ENCODE measurements around the gene PTPRM.

Gene PTPRM

GRCh38 chr18:8450898-8451665 lies 884.0 kb downstream of the PTPRM start:
- no peak for DNase-seq (ENCODE audit: insufficient read length, low spot score)
- no peak for FAIRE-seq
- TF ChIP-seq POLR2A (IDR thresholded peaks at IDR 0.05; ENCODE audit: low read depth, low read length) = no peak

- no peak for DNase-seq (ENCODE audit: insufficient read length, low spot score)
- no peak for FAIRE-seq
- no peak for TF ChIP-seq POLR2A (IDR thresholded peaks at IDR 0.05; ENCODE audit: low read depth, low read length)
These were observed 886.4 kb downstream of the PTPRM start for GRCh38 chr18:8453528-8453927.

GRCh38 chr18:8454136-8454535 lies 887.0 kb downstream of the PTPRM start:
- no peak for FAIRE-seq
- no peak for DNase-seq (ENCODE audit: insufficient read length, low spot score)
- TF ChIP-seq POLR2A (IDR thresholded peaks at IDR 0.05; ENCODE audit: low read depth, low read length) = no peak

- TF ChIP-seq POLR2A (IDR thresholded peaks at IDR 0.05; ENCODE audit: low read depth, low read length) = no peak
- DNase-seq (ENCODE audit: insufficient read length, low spot score) (no peak), FAIRE-seq (no peak)
These were observed 888.8 kb downstream of the PTPRM start for GRCh38 chr18:8455661-8456614.
